ENCODE measurements around the gene FOXE1.

DNA sequence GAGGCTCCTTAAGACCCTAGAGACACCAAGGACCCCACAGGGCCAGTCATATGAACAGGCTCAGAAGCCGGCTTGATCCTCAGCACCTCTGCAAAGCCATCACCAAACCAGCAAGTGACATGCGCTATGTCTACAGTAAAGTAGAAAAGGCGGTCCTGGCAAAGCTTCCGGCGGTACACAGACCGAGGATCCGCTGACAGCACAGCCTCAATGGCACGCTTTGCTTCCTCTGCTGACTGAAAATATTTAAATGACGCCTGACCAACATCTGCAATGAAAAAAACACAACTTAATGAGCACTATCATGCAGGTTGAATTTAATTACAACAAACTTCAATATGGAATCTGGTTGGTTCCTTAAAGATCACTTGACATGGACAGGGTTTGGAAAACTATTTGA, 51.7 kb downstream of the FOXE1 start:
- TF ChIP-seq POLR2AphosphoS5 (IDR thresholded peaks at IDR 0.05) (no peak), POLR2A (IDR thresholded peaks at IDR 0.05) (no peak)
- TF ChIP-seq, protein P1, sequence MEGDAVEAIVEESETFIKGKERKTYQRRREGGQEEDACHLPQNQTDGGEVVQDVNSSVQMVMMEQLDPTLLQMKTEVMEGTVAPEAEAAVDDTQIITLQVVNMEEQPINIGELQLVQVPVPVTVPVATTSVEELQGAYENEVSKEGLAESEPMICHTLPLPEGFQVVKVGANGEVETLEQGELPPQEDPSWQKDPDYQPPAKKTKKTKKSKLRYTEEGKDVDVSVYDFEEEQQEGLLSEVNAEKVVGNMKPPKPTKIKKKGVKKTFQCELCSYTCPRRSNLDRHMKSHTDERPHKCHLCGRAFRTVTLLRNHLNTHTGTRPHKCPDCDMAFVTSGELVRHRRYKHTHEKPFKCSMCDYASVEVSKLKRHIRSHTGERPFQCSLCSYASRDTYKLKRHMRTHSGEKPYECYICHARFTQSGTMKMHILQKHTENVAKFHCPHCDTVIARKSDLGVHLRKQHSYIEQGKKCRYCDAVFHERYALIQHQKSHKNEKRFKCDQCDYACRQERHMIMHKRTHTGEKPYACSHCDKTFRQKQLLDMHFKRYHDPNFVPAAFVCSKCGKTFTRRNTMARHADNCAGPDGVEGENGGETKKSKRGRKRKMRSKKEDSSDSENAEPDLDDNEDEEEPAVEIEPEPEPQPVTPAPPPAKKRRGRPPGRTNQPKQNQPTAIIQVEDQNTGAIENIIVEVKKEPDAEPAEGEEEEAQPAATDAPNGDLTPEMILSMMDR (IDR thresholded peaks at IDR 0.05), result no peak
